HG02678 (cell line): ENCODE results near the gene PCDH9.
"Not testable (repeated sequence)": the region's sequence is repeated elsewhere in the genome, so short reads cannot be mapped to it uniquely, and the experiment has no call there.

Source experiments
- ATAC-seq: cut with Tn5 transposase; IDR thresholded peaks from one replicate; pipeline ENCODE4 v1.9.1; 2021; ENCODE audit warnings: mild to moderate bottlenecking, moderate library complexity; ENCODE audit not compliant: unreplicated experiment

The PCDH9 gene

DNA sequence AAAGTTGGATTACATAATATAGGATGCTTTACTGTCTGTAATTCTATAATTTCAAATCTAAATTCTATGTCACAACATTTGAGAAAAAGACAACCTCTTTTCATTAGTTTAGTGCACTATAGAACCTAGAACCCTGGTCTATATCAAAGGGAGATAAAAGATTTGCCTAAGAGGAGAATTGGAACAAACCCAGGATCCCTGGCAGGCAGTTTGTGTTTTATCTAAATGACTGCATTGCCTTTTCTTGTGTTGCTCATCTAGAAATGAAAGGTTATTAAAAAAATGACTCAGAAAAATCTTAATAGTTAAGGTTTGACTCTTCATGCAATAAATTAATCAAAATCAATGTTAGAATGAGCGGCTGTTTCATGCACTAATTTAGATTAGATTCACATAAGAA, 96.7 kb downstream of the PCDH9 start:
- no peak for ATAC-seq

DNA sequence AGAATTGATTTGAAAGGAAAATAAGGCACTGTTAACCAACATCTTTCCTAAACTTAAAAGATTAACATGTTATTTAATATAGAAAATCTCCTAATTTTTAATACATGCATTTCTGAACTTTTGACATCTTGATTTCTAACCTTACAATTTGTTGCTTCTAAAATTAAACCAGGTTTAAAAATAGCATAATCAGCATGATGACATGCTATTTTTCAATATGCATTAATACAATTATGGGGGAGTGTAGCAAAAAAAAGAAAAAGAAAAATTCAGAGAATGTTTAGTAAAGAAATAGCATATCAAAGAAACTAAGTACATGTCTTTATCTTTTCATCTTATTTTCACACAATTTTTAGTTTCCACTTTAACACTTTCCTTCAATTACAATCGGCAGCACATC, 98.7 kb downstream of the PCDH9 start:
- ATAC-seq, result no peak

DNA sequence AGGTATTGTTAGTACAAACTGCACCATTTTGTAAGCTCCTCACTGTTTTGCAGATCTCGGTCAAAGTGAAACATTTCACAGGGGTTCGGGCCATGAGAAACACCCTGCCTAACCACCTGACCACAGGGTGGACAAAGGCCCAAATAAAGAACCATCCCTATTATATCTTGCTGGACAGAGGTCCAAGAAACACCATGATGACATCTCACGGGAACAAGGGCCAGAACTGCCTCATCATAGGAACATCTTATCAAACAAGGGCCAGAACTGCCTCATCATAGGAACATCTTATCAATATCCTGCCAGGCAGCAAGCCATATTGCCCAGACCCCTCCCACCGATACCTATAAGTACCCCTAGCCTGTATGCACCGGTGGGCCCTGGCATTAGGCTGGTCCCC, 99.7 kb downstream of the PCDH9 start:
- no peak for ATAC-seq

DNA sequence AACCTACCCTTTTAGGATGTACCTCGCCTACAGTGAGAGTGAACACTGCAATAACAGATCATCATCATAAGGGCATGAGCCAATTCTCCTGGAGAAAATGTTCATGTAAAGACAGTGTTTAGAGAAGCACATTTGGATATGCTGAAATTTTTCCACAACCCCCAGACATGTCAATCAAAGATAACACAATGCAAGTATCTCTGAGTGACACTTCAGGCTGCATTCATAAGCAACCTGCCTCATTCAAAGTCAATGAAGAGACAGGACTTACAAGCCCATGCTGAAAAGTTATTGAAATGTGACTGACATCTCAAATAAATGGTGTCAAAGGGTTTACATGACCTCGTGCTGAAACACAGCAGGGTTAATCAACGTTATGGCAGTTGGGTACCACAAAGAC, 102.0 kb downstream of the PCDH9 start:
- ATAC-seq, result no peak

DNA sequence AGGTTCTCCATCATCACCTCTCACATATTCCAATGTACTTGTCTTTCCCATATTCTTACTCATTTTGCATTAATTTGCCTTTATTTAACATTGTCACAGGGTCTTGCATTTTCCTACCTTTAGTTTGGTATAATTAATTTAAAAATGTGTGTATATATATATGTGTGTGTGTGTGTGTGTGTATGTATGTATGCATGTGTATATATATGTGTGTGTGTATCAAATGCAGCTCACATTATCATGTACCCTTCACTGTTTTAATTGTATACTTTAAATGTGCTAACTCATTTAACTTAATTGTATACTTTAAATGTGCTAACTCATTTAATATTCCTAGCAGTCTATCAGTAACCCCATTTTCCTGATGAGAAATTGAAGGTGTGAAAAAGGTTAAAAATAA, 104.5 kb downstream of the PCDH9 start:
- ATAC-seq, result no peak

DNA sequence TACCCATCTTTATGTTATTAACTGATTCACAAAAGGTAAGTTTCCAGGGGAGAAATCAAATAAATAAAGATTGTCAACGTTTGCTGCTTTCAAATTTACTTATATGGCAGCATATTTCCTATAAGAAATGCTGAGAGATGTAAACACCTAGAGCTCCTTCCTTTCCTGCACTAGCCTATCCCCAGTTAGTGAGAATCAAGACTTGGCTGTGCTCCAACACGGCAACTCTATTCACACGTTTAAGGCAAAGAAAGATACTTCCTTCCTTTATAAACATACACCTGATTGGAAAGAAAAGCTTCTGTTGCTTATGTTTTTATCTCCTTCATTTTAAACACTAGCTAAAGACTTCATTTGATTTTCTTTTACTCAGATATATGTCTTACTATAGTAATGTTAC, 107.0 kb downstream of the PCDH9 start:
- no peak for ATAC-seq

DNA sequence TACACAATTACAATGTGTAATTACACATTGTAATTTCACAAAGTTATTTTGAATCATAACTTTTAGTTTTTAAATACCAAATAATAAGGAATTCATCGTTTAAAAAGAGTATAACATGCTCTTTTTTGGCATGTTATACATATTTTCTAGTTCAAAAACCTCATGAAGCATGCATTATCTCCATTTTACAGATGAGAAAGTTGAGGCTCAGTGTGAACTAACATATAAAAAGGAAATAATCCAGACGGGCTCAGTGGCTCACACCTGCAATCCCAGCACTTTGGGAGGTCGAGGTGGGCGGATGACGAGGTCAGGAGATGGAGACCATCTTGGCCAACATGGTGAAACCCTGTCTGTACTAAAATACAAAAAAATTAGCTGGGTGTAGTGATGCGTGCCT, 107.9 kb downstream of the PCDH9 start:
- no peak for ATAC-seq

DNA sequence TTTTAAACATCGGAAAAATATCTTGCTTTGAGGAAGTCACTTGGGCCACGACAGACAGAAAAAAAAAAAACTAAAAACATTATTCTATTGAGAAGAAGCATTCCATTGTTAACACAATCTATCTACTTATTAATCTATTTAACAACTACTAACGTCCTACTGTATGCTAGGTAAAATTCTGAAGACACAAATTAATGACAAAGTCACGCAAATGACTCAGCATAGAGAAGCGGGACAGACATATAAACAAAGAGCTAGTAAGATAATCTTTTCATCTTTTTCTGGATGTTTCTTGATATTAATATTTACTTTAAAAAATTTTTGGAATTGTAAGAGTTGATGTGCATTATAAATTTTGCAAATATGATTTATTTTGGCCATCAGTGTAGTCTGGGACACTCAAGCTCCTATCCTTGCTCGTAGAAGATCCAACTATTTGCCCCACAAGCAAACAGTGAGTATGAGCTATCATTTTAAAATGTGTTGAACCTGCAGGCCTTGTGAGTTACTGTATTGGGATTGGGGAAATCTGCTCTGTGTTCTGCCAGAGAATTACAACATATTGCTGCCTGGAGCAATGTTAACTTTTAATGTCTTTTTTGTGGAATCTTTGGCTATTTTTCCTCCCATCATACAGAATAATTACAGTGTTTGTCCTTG, 109.1 kb downstream of the PCDH9 start:
- no peak for ATAC-seq

DNA sequence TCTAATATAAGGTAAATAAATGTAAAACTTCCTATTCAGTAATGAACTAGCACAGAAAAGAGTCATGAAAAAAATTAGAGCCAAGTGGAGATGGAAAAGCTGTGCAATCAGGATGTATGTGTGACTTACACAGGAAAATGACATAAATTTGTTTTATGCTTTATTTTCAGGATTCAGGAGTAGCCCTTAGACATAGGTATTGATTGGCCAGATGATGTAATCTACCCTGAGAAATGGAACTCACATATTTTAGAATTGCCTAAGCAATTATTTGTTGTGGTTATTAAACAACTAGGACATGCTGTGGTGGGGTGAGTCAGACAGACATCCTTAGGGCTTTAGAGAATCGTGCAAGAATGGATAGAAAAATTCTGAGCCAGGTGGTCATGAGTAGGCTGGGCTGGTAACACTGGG, 110.6 kb downstream of the PCDH9 start:
- no peak for ATAC-seq

DNA sequence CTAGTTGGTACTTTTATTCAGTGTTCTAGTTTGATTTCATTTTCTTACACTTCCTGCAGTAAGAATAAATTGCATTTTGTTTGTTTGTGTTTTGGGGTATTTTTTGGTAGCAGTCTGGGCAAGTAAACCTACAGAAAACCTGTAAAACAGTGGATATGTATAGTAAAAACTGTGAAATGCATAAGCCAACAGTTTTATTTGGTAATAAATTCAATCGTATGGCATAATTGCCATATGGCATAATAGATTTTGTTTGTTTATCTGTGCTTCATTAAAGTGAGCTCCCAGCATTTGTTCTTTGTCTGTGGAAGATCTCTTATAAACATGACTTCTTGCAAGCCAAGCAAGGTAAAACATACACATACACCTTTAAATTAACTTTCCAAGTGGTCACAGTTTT, 111.9 kb downstream of the PCDH9 start:
- ATAC-seq, result no peak

DNA sequence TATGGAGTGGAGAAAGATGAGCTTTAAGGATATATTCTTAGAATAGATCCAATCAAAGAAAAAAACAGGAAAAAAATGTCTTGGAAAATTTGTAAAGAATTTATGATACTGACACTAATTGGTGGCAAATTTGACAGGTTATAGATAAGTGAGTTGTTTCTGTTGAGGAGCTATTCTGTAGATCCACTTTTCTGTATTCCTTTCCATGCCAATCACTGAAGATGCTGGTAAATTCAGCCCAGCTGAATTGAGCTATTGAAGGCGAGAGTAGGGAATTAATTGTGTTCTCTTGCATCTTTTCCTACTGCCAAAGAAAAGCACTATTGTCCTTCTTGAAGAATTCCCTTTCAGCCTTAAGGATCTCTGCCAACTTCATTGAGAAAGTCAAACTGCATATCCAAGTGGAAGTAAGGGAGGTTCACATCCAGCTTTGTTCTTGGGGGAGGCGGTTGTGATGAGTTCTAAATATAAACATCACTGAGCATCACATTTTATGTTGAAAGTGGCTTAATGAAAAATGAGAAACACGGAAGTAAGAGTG, 113.1 kb downstream of the PCDH9 start:
- ATAC-seq, result no peak

DNA sequence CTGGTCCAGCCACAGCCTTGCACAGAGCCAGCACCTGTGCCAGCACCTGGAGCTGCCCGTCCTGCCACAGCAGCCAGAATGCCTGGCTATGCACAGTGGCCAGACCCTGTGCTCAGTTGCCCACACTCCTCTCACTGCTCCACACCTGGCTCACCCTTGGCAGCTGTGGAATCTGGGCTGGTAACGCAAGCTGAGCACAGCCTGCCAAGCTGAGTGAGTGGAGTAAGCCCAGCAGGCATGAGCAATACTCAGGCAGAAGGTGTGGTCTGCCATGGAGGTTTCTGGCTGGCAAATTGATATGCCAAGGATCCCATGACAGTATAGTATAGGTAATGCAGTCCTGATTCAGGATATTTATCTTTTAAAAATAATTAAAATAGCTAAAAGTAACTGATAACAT, 122.2 kb downstream of the PCDH9 start:
- ATAC-seq, result no peak

DNA sequence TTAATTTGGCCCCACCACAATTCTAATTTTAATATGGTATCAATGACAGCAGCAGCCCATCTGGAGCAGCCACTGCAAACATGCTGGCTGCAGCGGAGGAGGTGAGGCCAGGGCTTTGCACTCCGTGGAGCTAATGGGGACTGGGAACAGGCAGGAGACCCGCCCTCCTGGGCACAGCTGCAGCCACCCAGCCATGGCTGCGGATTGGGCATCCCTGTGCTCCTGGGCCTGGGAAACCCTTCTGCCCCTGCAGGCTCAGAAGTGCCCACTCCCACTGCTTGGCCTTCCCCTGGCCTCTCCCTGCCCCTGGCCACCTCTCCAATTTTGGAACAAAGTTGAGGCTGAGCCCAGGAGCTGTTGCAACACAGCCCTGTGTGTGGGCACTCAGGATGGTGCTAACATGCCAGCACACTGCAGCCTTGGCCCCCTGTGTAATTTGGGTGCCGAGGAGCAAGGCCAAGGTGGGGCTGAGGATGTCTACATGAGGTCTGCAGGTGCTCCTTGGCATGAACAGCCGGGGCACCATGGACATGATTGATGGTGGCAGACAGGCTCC, 123.6 kb downstream of the PCDH9 start:
- no peak for ATAC-seq

DNA sequence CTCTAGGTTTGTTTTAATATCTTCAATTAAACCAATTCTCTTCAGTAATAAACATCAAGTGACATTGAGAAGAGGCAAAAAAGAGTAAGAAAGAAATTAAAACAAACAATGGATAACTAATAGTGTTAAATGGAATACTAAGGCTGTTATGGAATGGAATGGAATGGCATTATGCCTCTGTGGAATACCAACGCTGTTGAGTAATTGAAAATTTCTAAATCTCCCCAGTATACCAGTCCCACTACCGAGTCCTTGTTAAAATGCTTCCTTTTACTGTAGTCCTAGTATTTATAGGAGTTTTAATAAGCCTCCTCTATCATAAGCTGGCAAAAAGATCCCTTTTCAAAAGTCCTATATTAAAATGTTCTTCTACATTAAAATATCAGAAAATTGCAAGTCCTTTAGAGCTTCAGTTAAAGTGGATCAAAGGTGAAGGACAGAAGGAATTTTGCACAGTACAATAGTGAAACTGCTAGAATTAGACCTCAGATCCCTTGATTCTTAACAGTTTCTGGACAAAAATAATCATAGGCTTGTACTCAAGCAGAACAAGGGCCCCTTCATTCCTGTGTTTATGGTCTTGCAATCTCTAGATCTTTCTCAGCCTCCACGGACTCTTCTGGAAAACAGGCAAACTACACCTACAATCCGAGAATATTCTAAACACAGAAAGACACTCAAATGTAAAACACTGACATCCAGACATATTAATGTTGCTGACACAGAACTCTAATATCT, 128.2 kb downstream of the PCDH9 start:
- no peak for ATAC-seq

DNA sequence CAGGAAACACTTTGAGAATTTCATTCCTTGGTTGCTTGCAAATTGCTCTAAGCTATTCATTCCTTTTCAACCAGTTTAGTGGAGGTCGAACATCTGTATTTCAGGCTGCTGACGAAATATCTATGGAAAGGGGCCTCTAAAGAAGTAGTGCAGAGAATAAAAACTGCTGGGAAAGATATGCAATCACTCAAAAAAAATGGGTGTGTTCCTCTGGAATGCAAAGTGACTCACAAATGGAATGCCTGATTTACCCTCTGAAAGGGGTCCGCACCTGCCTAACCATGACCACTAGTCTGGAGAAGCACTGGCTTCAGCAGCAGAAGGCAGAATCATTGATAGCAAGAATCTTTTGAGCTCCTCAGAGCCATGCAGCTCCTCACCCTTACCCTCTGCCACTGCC, 129.4 kb downstream of the PCDH9 start:
- ATAC-seq, result no peak

DNA sequence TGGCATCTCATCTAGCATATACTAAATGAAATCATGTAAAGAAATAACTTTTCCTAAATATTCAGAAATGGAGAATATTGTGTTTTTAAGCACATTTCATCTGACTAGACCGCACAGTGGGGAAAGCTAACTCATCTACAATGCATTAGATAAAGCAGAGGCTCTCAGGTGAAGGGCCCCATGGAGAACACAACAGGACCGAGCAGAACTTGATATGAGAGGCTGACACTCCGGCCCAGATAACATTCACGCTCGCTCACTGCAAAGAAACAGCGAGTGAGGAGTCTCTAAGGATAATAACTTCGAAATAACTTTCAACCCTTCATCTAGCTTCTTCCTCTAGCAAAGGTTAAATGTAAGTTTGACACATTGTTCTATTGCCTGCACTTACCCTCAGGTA, 130.6 kb downstream of the PCDH9 start:
- ATAC-seq, result no peak

DNA sequence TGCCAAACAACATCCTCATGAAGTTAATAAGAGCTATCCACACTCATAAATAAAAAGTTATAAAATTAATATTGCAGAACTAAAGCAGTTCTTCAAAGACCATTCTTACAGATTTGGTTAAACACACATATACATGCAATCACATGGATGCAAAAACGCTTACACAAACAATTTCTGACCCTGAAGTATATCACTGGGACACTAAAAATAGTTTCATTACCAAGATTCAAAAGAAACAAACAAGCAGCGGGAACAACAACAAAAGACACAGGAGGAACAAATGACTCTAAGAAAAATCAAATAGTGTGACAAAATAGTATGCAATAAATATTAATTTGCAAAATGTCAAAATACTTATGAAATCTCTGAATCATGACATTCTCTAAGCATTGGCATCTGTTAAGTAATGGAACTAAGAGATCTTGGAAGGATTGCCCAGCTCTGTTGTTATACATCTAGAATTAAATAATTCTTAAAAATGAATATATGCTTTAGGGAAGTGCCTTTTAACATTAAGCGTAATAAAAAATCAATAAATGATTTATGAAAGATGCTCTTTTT, 132.2 kb downstream of the PCDH9 start:
- no peak for ATAC-seq

DNA sequence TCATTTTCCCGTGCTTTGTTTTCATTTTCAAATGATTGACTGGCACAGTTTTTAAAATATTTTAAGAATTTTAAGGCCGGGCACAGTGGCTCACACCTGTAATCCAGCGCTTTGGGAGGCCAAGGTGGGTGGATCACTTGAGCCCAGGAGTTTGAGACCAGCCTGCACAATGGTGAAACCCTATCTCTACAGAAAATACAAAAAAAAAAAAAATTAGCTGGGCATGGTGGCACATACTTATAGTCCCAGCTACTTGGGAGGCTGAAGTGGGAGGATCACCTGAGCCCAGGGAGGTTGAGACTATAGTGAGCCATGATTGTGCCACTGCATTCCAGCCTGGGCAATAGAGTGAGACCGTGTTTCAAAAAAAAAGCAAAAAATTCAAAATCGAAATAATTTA, 133.2 kb downstream of the PCDH9 start:
- ATAC-seq, result not testable (repeated sequence)

DNA sequence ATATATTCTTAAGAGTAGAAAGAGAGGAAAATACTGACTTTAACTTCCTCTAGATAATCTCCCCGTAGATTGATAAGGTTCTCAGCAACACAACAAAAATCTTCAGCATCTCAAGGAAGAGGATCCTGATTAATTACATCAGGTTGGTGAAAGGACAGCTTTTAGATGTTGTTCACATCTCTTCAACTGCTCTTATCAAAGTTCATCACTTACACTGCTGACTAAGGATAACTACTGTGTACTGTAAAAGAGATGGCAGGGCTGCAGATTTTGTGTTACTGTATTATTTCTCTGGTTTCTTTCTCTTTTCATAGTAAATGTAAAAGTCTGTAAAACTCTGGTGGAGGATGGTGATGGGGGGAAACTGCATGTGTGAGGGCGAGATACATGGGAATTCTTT, 133.7 kb downstream of the PCDH9 start:
- ATAC-seq, result no peak

DNA sequence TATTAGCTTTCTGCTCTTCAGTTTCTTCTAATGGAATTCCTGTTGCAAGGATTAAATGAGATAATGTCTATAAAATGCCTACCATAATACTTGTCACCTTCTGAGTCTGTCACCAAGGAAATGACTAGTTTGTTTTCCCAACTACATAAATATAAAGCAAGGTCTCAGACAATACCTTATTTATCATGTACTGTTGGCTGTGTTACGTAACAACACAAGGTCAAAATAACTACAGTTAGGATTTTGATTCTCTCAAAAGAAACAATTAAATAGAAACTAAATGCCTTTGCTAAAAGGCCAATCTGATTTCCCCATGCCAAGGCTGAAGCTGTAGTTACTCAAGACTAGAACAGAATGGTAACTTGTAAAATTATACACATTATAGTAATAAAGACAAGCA, 134.5 kb downstream of the PCDH9 start:
- no peak for ATAC-seq

DNA sequence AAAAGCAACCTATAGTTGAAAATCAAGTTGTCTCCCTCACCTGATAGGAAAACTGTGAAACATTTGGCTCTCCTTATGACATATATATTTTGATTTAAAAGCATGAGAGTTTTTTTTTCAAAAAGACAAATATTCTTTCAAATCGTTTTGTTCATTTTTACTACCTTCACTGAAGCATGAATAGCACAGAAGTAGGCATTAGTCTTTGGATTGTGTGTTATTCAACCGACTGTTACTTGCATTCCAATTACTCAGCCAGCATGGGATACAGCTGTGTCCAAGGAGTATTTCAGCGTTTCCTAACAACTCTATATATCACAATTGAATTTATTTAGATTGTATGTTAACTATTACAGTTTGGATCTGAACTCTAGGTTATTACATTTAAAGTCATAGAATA, 135.2 kb downstream of the PCDH9 start:
- ATAC-seq, result no peak

DNA sequence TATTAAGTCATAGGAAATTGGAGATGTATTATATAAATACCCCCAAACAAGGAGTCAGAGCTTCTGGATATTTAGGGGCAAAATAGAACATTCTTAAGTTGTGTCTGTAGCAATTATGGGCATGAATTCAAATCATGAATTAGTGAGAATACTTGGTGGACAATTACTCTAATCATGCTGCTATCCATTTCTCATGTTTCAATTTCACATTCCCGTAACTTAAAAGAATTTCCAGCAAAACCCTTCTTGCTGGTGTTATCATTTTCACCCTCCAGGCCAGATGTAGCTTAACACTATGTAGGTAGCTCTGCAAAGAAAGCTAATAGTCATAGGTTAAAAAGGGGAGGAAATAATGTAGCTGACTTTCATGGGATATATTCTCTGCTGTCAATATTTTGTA, 136.1 kb downstream of the PCDH9 start:
- ATAC-seq, result no peak
